Measurements from ENCODE around the gene DIMT1. TPM values are rescaled to one million over a fixed set of nuclear protein-coding genes. Genes with fewer than 3 reads are reported as not detected.

Gene DIMT1
- total and polyA plus RNA-seq, 4 donors: 7.9 to 12.6 (median 9.8) TPM

DNA sequence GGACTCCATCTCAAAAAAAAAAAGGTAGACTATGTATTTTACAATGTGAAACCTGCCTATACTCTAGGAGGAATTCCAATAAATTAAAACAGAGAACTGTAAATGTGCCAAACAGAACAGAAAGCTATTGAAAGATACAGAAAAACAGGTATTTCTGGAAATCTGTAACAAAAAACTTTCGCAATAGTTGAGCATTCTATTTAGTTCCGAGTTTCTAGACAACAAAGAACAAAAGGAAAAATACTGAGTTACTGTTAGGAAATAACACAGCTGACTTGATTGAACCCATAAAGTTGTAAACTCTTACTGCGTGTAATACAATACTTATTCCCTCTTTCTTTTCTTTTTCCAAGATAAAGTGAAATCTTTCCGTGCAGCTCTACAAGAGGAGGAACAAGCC is 18.6 kb downstream of the DIMT1 start:
- Histone ChIP-seq H3K4me3 (ENCODE audit: low read depth in 1 of 3, low read length in 3 of 3) (no peak overlapping the region), H3K27me3 (ENCODE audit: control insufficient read depth in 4 of 4, insufficient read depth in 4 of 4, low read length in 3 of 4) (no peaks in the 10 kb centered on the region), H3K9me3 (ENCODE audit: control insufficient read depth in 4 of 4, low read length in 3 of 4) (no peaks in the 10 kb centered on the region), H3K36me3 (ENCODE audit: control insufficient read depth in 4 of 4, insufficient read depth in 3 of 4, low read depth in 1 of 4, low read length in 3 of 4) (peaks cover 4 to 49% (median 32%) of the 10 kb centered on the region in 4 donors), H3K9ac (ENCODE audit: low read depth in 1 of 2, low read length in 2 of 2) (no peak overlapping the region), H3K27ac (ENCODE audit: low read depth in 1 of 2, low read length in 2 of 2) (no peak overlapping the region), H3K4me1 (ENCODE audit: control insufficient read depth in 4 of 4, insufficient read depth in 4 of 4, low read length in 3 of 4) (no peaks in the 10 kb centered on the region)
- DNase-seq (ENCODE audit: low spot score): no peak
- TF ChIP-seq EGR1 (IDR thresholded peaks at IDR 0.05; ENCODE audit: low read depth in 2 of 2) (no peak), RXRA (IDR thresholded peaks at IDR 0.05) (no peak), TAF1 (conservative IDR thresholded peaks at IDR 0.05) (no peak), HNF4A (conservative IDR thresholded peaks at IDR 0.05) (no peak), FOXA1 (IDR thresholded peaks at IDR 0.05) (no peak)
- TF ChIP-seq, protein P1, sequence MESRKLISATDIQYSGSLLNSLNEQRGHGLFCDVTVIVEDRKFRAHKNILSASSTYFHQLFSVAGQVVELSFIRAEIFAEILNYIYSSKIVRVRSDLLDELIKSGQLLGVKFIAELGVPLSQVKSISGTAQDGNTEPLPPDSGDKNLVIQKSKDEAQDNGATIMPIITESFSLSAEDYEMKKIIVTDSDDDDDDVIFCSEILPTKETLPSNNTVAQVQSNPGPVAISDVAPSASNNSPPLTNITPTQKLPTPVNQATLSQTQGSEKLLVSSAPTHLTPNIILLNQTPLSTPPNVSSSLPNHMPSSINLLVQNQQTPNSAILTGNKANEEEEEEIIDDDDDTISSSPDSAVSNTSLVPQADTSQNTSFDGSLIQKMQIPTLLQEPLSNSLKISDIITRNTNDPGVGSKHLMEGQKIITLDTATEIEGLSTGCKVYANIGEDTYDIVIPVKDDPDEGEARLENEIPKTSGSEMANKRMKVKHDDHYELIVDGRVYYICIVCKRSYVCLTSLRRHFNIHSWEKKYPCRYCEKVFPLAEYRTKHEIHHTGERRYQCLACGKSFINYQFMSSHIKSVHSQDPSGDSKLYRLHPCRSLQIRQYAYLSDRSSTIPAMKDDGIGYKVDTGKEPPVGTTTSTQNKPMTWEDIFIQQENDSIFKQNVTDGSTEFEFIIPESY (IDR thresholded peaks at IDR 0.05): no peak
- WGBS: 83% methylated on average over 4 of the region's 4 CpGs

DNA sequence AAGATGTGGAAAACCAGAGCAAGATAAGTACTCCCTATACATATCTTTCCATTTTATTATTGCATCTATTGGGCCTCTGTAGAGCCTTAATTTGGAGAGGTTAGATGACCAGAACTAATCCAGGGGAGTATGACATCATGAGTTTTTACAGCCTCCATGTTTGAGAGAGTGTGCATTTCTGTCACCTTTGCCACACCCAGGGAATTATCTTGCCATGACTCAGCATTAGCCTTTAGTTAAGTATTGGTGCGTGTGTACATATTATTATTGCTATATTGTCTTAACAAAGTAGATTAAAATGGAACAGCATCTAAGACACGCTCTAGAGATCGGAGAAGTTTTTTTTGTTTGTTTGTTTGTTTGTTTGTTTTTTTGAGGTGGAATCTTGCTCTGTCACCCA is 27.6 kb downstream of the DIMT1 start:
- no peak overlapping the region for H3K27ac ChIP-seq (ENCODE audit: low read depth in 1 of 2, low read length in 2 of 2)
- no peak for DNase-seq (ENCODE audit: low spot score)
- TF ChIP-seq, protein P2, sequence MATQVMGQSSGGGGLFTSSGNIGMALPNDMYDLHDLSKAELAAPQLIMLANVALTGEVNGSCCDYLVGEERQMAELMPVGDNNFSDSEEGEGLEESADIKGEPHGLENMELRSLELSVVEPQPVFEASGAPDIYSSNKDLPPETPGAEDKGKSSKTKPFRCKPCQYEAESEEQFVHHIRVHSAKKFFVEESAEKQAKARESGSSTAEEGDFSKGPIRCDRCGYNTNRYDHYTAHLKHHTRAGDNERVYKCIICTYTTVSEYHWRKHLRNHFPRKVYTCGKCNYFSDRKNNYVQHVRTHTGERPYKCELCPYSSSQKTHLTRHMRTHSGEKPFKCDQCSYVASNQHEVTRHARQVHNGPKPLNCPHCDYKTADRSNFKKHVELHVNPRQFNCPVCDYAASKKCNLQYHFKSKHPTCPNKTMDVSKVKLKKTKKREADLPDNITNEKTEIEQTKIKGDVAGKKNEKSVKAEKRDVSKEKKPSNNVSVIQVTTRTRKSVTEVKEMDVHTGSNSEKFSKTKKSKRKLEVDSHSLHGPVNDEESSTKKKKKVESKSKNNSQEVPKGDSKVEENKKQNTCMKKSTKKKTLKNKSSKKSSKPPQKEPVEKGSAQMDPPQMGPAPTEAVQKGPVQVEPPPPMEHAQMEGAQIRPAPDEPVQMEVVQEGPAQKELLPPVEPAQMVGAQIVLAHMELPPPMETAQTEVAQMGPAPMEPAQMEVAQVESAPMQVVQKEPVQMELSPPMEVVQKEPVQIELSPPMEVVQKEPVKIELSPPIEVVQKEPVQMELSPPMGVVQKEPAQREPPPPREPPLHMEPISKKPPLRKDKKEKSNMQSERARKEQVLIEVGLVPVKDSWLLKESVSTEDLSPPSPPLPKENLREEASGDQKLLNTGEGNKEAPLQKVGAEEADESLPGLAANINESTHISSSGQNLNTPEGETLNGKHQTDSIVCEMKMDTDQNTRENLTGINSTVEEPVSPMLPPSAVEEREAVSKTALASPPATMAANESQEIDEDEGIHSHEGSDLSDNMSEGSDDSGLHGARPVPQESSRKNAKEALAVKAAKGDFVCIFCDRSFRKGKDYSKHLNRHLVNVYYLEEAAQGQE (IDR thresholded peaks at IDR 0.05): no peak
- TF ChIP-seq, protein P1 (IDR thresholded peaks at IDR 0.05): no peak
- TF ChIP-seq TAF1 (conservative IDR thresholded peaks at IDR 0.05) (no peak), FOXA2 (IDR thresholded peaks at IDR 0.05) (no peak), GABPA (IDR thresholded peaks at IDR 0.05 in 1 of 2, conservative IDR thresholded peaks at IDR 0.05 in 1 of 2) (no peak), FOXA1 (IDR thresholded peaks at IDR 0.05) (no peak), RXRA (IDR thresholded peaks at IDR 0.05) (no peak), JUND (IDR thresholded peaks at IDR 0.05) (no peak), EGR1 (IDR thresholded peaks at IDR 0.05; ENCODE audit: low read depth in 2 of 2) (no peak)
- TF ChIP-seq, protein P3, sequence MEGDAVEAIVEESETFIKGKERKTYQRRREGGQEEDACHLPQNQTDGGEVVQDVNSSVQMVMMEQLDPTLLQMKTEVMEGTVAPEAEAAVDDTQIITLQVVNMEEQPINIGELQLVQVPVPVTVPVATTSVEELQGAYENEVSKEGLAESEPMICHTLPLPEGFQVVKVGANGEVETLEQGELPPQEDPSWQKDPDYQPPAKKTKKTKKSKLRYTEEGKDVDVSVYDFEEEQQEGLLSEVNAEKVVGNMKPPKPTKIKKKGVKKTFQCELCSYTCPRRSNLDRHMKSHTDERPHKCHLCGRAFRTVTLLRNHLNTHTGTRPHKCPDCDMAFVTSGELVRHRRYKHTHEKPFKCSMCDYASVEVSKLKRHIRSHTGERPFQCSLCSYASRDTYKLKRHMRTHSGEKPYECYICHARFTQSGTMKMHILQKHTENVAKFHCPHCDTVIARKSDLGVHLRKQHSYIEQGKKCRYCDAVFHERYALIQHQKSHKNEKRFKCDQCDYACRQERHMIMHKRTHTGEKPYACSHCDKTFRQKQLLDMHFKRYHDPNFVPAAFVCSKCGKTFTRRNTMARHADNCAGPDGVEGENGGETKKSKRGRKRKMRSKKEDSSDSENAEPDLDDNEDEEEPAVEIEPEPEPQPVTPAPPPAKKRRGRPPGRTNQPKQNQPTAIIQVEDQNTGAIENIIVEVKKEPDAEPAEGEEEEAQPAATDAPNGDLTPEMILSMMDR (IDR thresholded peaks at IDR 0.05; ENCODE audit: low read depth, low read length, missing input control): no peak
- TF ChIP-seq, protein P4, sequence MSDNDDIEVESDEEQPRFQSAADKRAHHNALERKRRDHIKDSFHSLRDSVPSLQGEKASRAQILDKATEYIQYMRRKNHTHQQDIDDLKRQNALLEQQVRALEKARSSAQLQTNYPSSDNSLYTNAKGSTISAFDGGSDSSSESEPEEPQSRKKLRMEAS (IDR thresholded peaks at IDR 0.05): no peak
- peaks cover 2 to 42% (median 22%) of the 10 kb centered on the region in 4 donors for H3K36me3 ChIP-seq (ENCODE audit: control insufficient read depth in 4 of 4, insufficient read depth in 3 of 4, low read depth in 1 of 4, low read length in 3 of 4)
- no peaks in the 10 kb centered on the region for H3K27me3 ChIP-seq (ENCODE audit: control insufficient read depth in 4 of 4, insufficient read depth in 4 of 4, low read length in 3 of 4)
- H3K9ac ChIP-seq (ENCODE audit: low read depth in 1 of 2, low read length in 2 of 2): no peak overlapping the region
- no peak overlapping the region for H3K4me3 ChIP-seq (ENCODE audit: low read depth in 1 of 3, low read length in 3 of 3)
- H3K4me1 ChIP-seq (ENCODE audit: control insufficient read depth in 4 of 4, insufficient read depth in 4 of 4, low read length in 3 of 4): no peaks in the 10 kb centered on the region
- WGBS: 91% methylated on average over 3 of the region's 3 CpGs
- no peaks in the 10 kb centered on the region for H3K9me3 ChIP-seq (ENCODE audit: control insufficient read depth in 4 of 4, low read length in 3 of 4)

Measured in liver (tissue), 9 donors.